HEK293 (cell line): ENCODE results near the gene NCOA3.

Experiments
- CTCF ChIA-PET: fragments of 350-600 bp; formaldehyde crosslinking; extraction: SDS; loops from one replicate; lab custom pipeline; 2021; ENCODE audit warnings: antibody characterized with exemption; lab: Yijun Ruan, JAX
- POLR2A ChIA-PET: fragments of 300-600 bp; formaldehyde crosslinking; extraction: SDS; loops from one replicate; lab custom pipeline; 2020; ENCODE audit warnings: antibody characterized with exemption, inconsistent platforms; lab: Yijun Ruan, JAX
- H3K27ac ChIP-seq: fragments of 200-500 bp; sonication (Bioruptor generic); 2 replicates; pipeline ENCODE4 v1.5.1; 2014; ENCODE audit warnings: low read depth, low read length, control low read depth, inconsistent platforms; ENCODE audit errors: extremely low read depth
- H3K36me3 ChIP-seq, 2 experiments: fragments of 200-500 bp in 1 of 2; sonication (Bioruptor generic) in 1 of 2; 1 replicate in 1 of 2; 2 replicates in 1 of 2; pipeline ENCODE4 v1.5.1; 2014 to 2017; ENCODE audit warnings: inconsistent platforms in 2 of 2, low read length in 2 of 2; ENCODE audit not compliant: control insufficient read depth in 2 of 2, insufficient read depth in 1 of 2
- H3K4me1 ChIP-seq: fragments of 200-500 bp; sonication (Bioruptor generic); 2 replicates; pipeline ENCODE4 v1.5.1; 2014; ENCODE audit warnings: mild to moderate bottlenecking, low read length, inconsistent platforms; ENCODE audit not compliant: control insufficient read depth, insufficient read depth
- H3K4me3 ChIP-seq: 2 replicates; pipeline ENCODE4 v1.5.1; 2011; ENCODE audit warnings: low read depth, mild to moderate bottlenecking, control low read depth, low read length, moderate library complexity
- H3K9me3 ChIP-seq: fragments of 200-500 bp; sonication (Bioruptor generic); 2 replicates; pipeline ENCODE4 v1.5.1; 2014; ENCODE audit warnings: low read depth, low read length, inconsistent platforms; ENCODE audit not compliant: control insufficient read depth, insufficient read depth
- ATF2 ChIP-seq: fragments of 450-650 bp; formaldehyde crosslinking; IDR thresholded peaks from 2 replicates; pipeline ENCODE4 v1.5.1; 2016; ENCODE audit warnings: missing biosample characterization, missing genetic modification characterization, low read depth
- IKZF3 ChIP-seq: fragments of 450-650 bp; IDR thresholded peaks from 2 replicates; pipeline ENCODE4 v1.5.0; 2018; ENCODE audit warnings: missing biosample characterization, mild to moderate bottlenecking, missing genetic modification characterization, moderate library complexity
- OSR2 ChIP-seq: fragments of 450-650 bp; formaldehyde crosslinking; IDR thresholded peaks from 2 replicates; pipeline ENCODE4 v1.5.1; 2016; ENCODE audit warnings: missing biosample characterization, missing genetic modification characterization
- TCF7L2 ChIP-seq: IDR thresholded peaks from 2 replicates; pipeline ENCODE4 v1.6.1; 2011; ENCODE audit warnings: low read depth, mild to moderate bottlenecking, inconsistent platforms, low read length, moderate library complexity, borderline replicate concordance
- TRIM28 ChIP-seq: IDR thresholded peaks from 2 replicates; pipeline ENCODE4 v1.6.1; 2011; ENCODE audit warnings: low read length, control low read depth, borderline replicate concordance
- ZBTB11 ChIP-seq: fragments of 450-650 bp; formaldehyde crosslinking; conservative IDR thresholded peaks from 2 replicates; pipeline ENCODE4 v1.5.1; 2016; ENCODE audit warnings: low read depth, missing biosample characterization, missing genetic modification characterization
- ZBTB26 ChIP-seq: fragments of 450-650 bp; formaldehyde crosslinking; optimal IDR thresholded peaks from 2 replicates; pipeline ENCODE3; 2016; ENCODE audit warnings: missing biosample characterization, mild to moderate bottlenecking, missing genetic modification characterization
- ZBTB44 ChIP-seq: fragments of 450-650 bp; IDR thresholded peaks from 2 replicates; pipeline ENCODE4 v1.5.1; 2018; ENCODE audit warnings: missing biosample characterization, mild to moderate bottlenecking, missing genetic modification characterization
- ZFP37 ChIP-seq: fragments of 450-650 bp; formaldehyde crosslinking; IDR thresholded peaks from 2 replicates; pipeline ENCODE4 v1.5.1; 2016; ENCODE audit warnings: missing biosample characterization, missing genetic modification characterization
- ZNF112 ChIP-seq: fragments of 450-650 bp; formaldehyde crosslinking; IDR thresholded peaks from 2 replicates; pipeline ENCODE4 v1.5.0; 2017; ENCODE audit warnings: missing biosample characterization, missing genetic modification characterization
- ZNF214 ChIP-seq: fragments of 450-650 bp; formaldehyde crosslinking; IDR thresholded peaks from 2 replicates; pipeline ENCODE4 v1.5.1; 2017; ENCODE audit warnings: missing biosample characterization, mild to moderate bottlenecking, missing genetic modification characterization, borderline replicate concordance
- ZNF488 ChIP-seq: fragments of 450-650 bp; formaldehyde crosslinking; IDR thresholded peaks from 2 replicates; pipeline ENCODE4 v1.5.1; 2016; ENCODE audit warnings: missing biosample characterization, missing genetic modification characterization
- ZNF548 ChIP-seq: fragments of 450-650 bp; formaldehyde crosslinking; IDR thresholded peaks from 2 replicates; pipeline ENCODE4 v1.5.1; 2016; ENCODE audit warnings: missing biosample characterization, missing genetic modification characterization
- ZNF549 ChIP-seq: fragments of 450-650 bp; IDR thresholded peaks from 2 replicates; pipeline ENCODE4 v1.5.1; 2018; ENCODE audit warnings: missing biosample characterization, missing genetic modification characterization, mild to moderate bottlenecking, inconsistent platforms, moderate library complexity
- ZNF596 ChIP-seq: fragments of 450-650 bp; IDR thresholded peaks from 2 replicates; pipeline ENCODE4 v1.5.0; 2018; ENCODE audit warnings: missing biosample characterization, mild to moderate bottlenecking, missing genetic modification characterization, moderate library complexity
- ZNF600 ChIP-seq: fragments of 450-650 bp; formaldehyde crosslinking; IDR thresholded peaks from 2 replicates; pipeline ENCODE4 v1.5.1; 2016; ENCODE audit warnings: missing biosample characterization, missing genetic modification characterization
- ZNF624 ChIP-seq: fragments of 450-650 bp; formaldehyde crosslinking; IDR thresholded peaks from 2 replicates; pipeline ENCODE4 v1.5.1; 2017; ENCODE audit warnings: missing biosample characterization, missing genetic modification characterization
- ZNF704 ChIP-seq: fragments of 450-650 bp; formaldehyde crosslinking; IDR thresholded peaks from 2 replicates; pipeline ENCODE4 v1.5.1; 2016; ENCODE audit warnings: missing biosample characterization, missing genetic modification characterization
- ZSCAN23 ChIP-seq: fragments of 450-650 bp; formaldehyde crosslinking; IDR thresholded peaks from 2 replicates; pipeline ENCODE4 v1.5.1; 2016; ENCODE audit warnings: missing biosample characterization, missing genetic modification characterization
- ZSCAN5A ChIP-seq: fragments of 450-650 bp; formaldehyde crosslinking; IDR thresholded peaks from 2 replicates; pipeline ENCODE4 v1.5.1; 2016; ENCODE audit warnings: missing biosample characterization, missing genetic modification characterization

The NCOA3 gene

GRCh38 chr20:47689731-47690130, 188.0 kb downstream of the NCOA3 start:
- Histone ChIP-seq H3K4me3 (no peak overlapping the region), H3K4me1 (no peaks in the 10 kb centered on the region), H3K9me3 (no peaks in the 10 kb centered on the region), H3K36me3 (peaks cover 0 to 36% of the 10 kb centered on the region in 2 experiments; a peak in 1 of 3 replicates), H3K27ac (no peak overlapping the region)
- TF ChIP-seq ZNF704 (no peak), ATF2 (no peak), ZNF549 (tag by site-specific recombination) (no peak), ZBTB11 (no peak), ZSCAN23 (tag by site-specific recombination) (no peak), IKZF3 (no peak), ZBTB26 (tag by site-specific recombination) (no peak), TCF7L2 (no peak), ZBTB44 (no peak), ZNF214 (no peak), OSR2 (no peak), TRIM28 (no peak), ZFP37 (no peak), ZNF548 (tag by site-specific recombination) (no peak), ZNF112 (tag by site-specific recombination) (no peak), ZNF600 (tag by site-specific recombination) (no peak), ZSCAN5A (tag by site-specific recombination) (no peak), ZNF488 (tag by site-specific recombination) (no peak), ZNF596 (tag by site-specific recombination) (no peak), ZNF624 (no peak)
- CTCF ChIA-PET, result interaction anchor here (1.7 to 1.8 kb wide), 2 partner anchors 11 to 932 kb away, joined by 6 read pairs; no protein-coding TSS in a partner anchor
- POLR2A ChIA-PET, result no interaction called here
